Smooth muscle cell (in vitro differentiated cells): ENCODE measurements around the gene GRIN3B. TPM values are rescaled to one million over a fixed set of nuclear protein-coding genes. Genes with fewer than 3 reads are reported as not detected.

Experiments
- DNase-seq: peaks from one replicate; lab custom pipeline; 2025; ENCODE audit not compliant: unreplicated experiment; lab: John Stamatoyannopoulos, UW
- H2AFZ ChIP-seq: fragments of 200-600 bp; sonication (generic); 2 replicates; pipeline ENCODE4 v1.6.0; 2016; ENCODE audit warnings: antibody characterized with exemption, low read depth, mild to moderate bottlenecking
- H3F3A ChIP-seq: fragments of 200-600 bp; sonication (generic); 2 replicates; pipeline ENCODE4 v1.6.0; 2017; ENCODE audit warnings: antibody characterized with exemption, low read depth
- H3K27ac ChIP-seq: fragments of 200-600 bp; sonication (generic); 2 replicates; pipeline ENCODE4 v1.5.1; 2016; ENCODE audit warnings: low read depth, mild to moderate bottlenecking
- H3K27me3 ChIP-seq: fragments of 200-600 bp; sonication (generic); 2 replicates; pipeline ENCODE4 v1.6.1; 2016; ENCODE audit warnings: low read depth, mild to moderate bottlenecking
- H3K36me3 ChIP-seq: fragments of 200-600 bp; sonication (generic); 2 replicates; pipeline ENCODE4 v1.5.1; 2016; ENCODE audit warnings: low read depth
- H3K4me1 ChIP-seq: fragments of 200-600 bp; sonication (generic); 2 replicates; pipeline ENCODE4 v1.5.1; 2016; ENCODE audit warnings: low read depth
- H3K4me2 ChIP-seq: fragments of 200-600 bp; sonication (generic); 2 replicates; pipeline ENCODE4 v1.6.0; 2016; ENCODE audit warnings: mild to moderate bottlenecking
- H3K4me3 ChIP-seq: fragments of 200-600 bp; sonication (generic); 2 replicates; pipeline ENCODE4 v1.5.1; 2016; ENCODE audit warnings: mild to moderate bottlenecking
- H3K79me2 ChIP-seq: fragments of 200-600 bp; sonication (generic); 2 replicates; pipeline ENCODE4 v1.6.0; 2016; ENCODE audit warnings: low read depth, mild to moderate bottlenecking
- H3K9ac ChIP-seq: fragments of 200-600 bp; sonication (generic); 2 replicates; pipeline ENCODE4 v1.6.0; 2016; ENCODE audit warnings: low read depth
- H3K9me3 ChIP-seq: fragments of 200-600 bp; sonication (generic); replicated peaks from 2 replicates; pipeline ENCODE4 v1.5.1; 2016; ENCODE audit warnings: low read depth
- H4K20me1 ChIP-seq: fragments of 200-600 bp; sonication (generic); 2 replicates; pipeline ENCODE4 v1.6.0; 2016; ENCODE audit warnings: low read depth
- CTCF ChIP-seq: fragments of 200-600 bp; sonication (generic); IDR thresholded peaks from 2 replicates; pipeline ENCODE4 v1.5.1; 2017; ENCODE audit warnings: borderline replicate concordance, mild to moderate bottlenecking, antibody characterized with exemption; ENCODE audit not compliant: insufficient read depth, poor library complexity, severe bottlenecking
- WGBS: methylation state at CpG from one replicate; pipeline ENCODE4 v1.1.7; 2016; ENCODE audit warnings: low lambda C conversion rate; 5-methylcytosine and 5-hydroxymethylcytosine counted together
- polyA plus RNA-seq: library from polyadenylated mRNA; unstranded; fragments of >200 nt; fragmentation: Nextera tagmentation; extraction: Ambion mirVana; gene quantifications from 2 replicates; pipeline ENCODE4 v1.2.1, GENCODE V29; 2016
- total RNA-seq: library from RNA; depleted of rRNA; stranded (reverse); fragments of >200 nt; gene quantifications from 2 replicates; pipeline ENCODE4 v1.2.3, GENCODE V29; 2014

GRIN3B gene
- total and polyA plus RNA-seq, 2 experiments from 2014 or later, result 1.2 to 12.6 TPM

GRCh38 chr19:1004803-1005664 lies 4.8 kb downstream of the GRIN3B start:
- no peak for DNase-seq
- H4K20me1 ChIP-seq, result no peaks in the 10 kb centered on the region
- peaks cover 16% of the 10 kb centered on the region for H3K27me3 ChIP-seq
- H3K4me2 ChIP-seq, result no peak overlapping the region
- no peaks in the 10 kb centered on the region for H3K9me3 ChIP-seq
- TF ChIP-seq CTCF, result no peak
- H3K4me1 ChIP-seq, result no peaks in the 10 kb centered on the region
- H3K79me2 ChIP-seq, result no peaks in the 10 kb centered on the region
- H3K27ac ChIP-seq, result no peak overlapping the region
- H3K4me3 ChIP-seq, result no peak overlapping the region
- H3F3A ChIP-seq, result no peaks in the 10 kb centered on the region
- no peak overlapping the region for H2AFZ ChIP-seq
- no peaks in the 10 kb centered on the region for H3K36me3 ChIP-seq
- H3K9ac ChIP-seq, result no peak overlapping the region
- 93% methylated on average over 62 of the region's 70 CpGs for WGBS

- no peak overlapping the region for H2AFZ ChIP-seq
- H3K4me3 ChIP-seq, result no peak overlapping the region
- H3K36me3 ChIP-seq, result no peaks in the 10 kb centered on the region
- no peak overlapping the region for H3K4me2 ChIP-seq
- no peaks in the 10 kb centered on the region for H3K9me3 ChIP-seq
- H3F3A ChIP-seq, result no peaks in the 10 kb centered on the region
- no peak for TF ChIP-seq CTCF
- peaks cover under 1% of the 10 kb centered on the region for H4K20me1 ChIP-seq
- H3K4me1 ChIP-seq, result no peaks in the 10 kb centered on the region
- no peak overlapping the region for H3K9ac ChIP-seq
- DNase-seq, result no peak
- 92% methylated on average over 26 of the region's 27 CpGs for WGBS
- H3K27ac ChIP-seq, result no peak overlapping the region
- H3K27me3 ChIP-seq, result peaks cover under 1% of the 10 kb centered on the region
- no peaks in the 10 kb centered on the region for H3K79me2 ChIP-seq
Measured at GRCh38 chr19:1006711-1007398, 6.6 kb downstream of the GRIN3B start.

GRCh38 chr19:1007399-1008251 lies 7.4 kb downstream of the GRIN3B start:
- TF ChIP-seq CTCF, result no peak
- Histone ChIP-seq H3K79me2 (no peaks in the 10 kb centered on the region), H3K9me3 (no peaks in the 10 kb centered on the region), H3F3A (no peaks in the 10 kb centered on the region), H3K27me3 (no peaks in the 10 kb centered on the region), H3K27ac (no peak overlapping the region), H4K20me1 (peaks cover 5% of the 10 kb centered on the region), H2AFZ (no peak overlapping the region), H3K4me3 (no peak overlapping the region), H3K9ac (no peak overlapping the region), H3K36me3 (no peaks in the 10 kb centered on the region), H3K4me2 (no peak overlapping the region), H3K4me1 (no peaks in the 10 kb centered on the region)
- DNase-seq, result no peak
- 98% methylated on average over 9 of the region's 73 CpGs for WGBS
